GM18507 (cell line): ENCODE measurements around the gene PLXNA4.

Source experiments
- DNase-seq: peaks from one replicate; pipeline ENCODE4 v3.0.0; 2011; ENCODE audit warnings: low read depth; ENCODE audit not compliant: insufficient read length; ENCODE audit errors: extremely low spot score
- FAIRE-seq: peaks from 2 replicates; lab custom pipeline; 2011; peaks lifted over from hg19 to GRCh38; lab: Jason Lieb, UNC

Gene PLXNA4

DNA sequence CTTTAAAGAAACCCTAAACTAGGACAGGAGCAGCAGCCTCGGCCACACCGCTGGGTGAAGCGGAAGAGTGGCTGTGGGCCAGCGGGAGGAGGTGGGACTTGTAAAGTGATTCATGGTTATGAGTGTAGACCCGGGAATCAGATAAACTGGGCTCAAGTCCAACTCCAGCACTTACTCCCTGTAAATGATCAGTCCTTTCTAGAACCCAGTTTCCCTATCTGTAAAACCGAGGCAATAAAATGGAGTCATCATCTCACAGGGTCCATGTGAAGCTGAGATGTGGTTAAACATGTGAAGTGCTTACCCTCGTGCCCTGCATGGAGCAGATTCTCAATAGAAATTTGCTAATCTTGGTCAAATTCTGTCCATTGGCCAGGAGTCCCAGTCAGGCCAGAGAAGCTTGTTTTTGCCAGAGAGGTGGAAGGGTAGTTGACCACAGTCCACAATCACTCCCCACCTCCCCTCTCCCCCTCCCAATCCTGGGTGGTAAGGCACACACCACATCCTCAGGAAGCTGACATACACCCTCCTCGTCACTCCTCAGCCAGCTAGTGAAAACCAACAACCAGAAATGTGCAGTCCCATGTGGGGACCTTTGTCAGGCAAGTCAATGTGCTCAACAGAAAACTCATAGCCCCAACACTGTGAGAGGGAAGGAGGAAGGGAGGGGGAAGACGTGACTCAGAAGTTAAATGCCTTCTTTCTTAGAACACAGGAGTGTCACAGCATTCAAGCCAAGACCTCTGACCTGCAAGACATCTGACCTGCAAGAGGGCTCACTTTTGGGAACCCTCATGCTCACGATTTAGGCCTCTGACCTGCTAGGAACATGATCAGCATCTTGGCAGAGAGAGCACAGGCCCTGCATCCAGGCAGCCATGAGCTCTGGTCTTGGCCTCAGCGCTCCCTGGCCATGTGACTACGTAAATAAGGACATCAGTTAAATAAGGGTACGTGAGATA, 145.1 kb downstream of the PLXNA4 start:
- no peak for DNase-seq
- FAIRE-seq, result no peak

DNA sequence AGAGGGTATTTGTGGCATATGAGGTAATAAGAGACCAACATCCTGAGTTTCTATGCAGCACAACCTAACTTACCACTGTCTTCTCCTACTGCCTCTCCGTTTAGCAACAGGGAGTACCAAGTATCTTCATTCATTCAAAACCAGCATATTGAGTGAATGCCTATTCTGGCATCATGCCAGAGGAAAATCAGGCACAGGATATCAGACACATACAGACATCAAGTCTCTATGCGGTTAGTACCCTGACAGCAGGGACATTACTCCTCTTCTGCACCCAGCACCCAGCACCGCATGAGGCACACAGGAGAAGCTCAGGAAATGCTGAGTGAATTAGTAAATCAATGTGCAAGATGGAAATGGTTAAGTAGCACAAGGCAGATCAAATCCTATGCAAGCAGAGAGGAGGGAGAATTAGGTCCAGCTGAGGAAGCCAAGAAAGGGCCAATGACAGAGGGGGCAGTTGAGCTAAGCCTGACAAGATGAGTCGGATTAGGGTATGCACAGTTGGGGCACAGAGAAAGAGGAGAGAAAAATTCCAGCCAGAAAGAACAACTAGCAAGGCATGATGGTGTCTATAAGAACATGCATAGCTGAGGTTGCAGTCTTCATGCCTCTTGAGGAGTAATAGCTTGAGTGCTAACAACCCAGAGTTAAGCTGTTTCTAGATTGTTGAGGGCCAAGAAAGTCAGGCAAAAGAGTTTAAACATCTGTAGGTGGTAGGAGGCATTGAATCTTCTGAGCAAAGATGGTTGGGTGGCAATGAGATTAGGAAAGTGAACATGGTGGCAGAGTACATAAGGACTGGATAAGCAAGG, 146.0 kb downstream of the PLXNA4 start:
- no peak for DNase-seq
- no peak for FAIRE-seq

DNA sequence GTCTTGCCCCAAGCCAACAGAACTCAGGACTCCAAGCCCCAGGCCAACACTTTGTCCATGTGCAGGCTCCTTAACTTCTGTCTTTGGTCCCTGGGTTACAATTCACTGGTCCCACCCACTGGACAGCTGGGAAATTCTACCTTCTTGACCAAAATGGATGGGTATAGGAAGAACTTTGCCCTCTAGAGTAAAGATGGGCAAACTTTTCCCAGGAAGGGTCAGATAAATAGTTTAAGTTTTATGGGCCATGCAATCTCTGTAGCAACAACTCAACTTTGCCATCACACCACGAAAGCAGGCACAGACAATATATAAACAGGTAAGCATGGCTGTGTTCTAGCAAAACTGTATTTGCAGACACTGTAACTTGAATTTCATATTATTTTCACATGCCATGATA, 147.1 kb downstream of the PLXNA4 start:
- FAIRE-seq, result no peak
- DNase-seq, result no peak

DNA sequence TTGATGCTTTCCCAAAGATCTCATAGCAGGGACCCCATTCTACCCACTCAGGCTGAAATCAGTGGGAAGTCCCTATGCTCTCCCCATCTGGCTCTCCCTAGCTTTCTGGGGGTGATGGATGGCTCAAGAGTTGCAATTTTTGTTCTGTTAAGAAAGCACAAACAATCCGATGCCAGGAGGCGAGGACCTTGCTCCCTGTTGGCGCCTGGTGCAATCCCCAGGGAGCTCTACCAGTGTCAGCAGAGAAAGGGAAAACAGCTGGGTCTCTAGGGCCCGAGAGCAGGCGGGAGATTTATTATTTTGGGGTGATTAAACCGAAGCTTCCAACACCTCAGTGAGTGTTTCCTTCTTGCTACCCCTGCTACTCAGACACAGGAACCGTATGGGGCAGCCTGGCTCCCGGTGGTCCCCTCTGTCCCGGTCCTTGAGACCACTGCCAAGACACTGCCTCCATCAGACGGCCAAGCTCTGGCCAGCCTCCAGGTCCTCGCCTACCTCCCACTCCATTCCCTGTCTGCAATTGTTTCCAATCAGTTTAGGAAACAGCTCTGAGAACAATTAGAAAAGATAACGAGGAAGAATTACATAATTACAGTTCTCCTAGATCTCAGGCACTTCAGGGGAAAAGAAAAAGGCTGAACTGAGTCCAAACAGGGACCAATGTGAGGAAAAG, 147.9 kb downstream of the PLXNA4 start:
- no peak for DNase-seq
- FAIRE-seq, result no peak

DNA sequence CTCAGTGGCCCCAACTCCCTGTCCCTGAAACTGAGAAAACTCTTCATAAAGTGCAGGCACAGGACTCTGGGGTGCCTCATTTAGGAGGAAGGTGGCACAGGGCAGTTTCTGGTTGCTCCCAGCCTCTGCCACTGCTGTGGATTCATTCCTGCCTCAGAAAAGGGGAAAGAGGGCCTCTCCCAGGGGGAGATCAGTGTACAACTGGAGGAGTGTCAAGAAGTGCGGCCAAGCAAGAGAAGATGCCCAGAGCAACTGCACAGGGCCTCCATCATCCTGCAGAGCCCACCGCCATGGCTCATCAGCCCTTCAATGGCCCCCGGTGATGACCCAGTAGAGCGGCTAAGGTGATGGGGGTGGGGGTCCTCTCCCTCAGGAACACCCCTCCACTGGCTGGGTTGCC, 150.3 kb downstream of the PLXNA4 start:
- FAIRE-seq, result no peak

DNA sequence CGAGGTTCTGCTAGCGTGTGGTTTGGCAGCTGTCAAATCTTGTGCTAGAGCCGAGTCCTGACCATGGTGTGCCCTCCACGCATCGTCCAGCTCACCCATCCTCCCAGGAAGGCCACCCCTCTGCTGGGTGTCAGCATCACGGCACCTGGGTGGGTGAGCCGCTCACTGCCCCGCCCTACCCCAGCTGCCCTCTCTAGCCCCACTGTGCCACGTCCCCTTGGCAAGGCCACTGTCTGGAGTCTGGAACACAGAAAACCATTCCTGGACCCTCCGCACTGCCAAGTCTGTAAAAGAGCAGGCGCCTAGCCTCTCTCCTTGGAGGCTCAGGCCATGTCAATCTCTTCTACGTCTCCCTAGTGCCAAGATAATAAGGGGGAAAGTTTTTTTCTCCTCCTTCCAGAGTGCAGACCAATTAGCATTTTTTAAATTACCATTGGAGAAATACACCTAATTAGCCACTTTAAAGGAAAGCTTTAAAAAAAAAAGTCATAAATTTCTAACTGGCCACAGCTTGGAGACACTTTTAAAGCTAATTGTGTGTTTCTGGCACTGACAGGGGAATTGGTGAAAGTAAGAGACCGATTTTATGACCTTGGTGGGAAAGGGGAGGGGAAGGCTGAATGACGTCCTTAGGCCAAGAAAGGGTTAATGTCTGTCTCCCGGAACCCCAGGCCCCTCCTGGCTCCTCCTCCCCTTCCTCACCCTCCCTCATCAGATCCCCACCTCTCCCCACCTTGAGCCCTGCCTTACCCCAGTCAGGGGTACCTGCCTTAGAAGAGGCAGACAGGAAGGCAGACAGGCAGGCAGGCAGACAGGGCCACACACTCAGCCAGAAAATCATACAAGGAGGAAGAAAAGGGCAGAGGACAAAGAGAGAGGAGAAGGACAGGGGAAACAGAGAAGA, 151.2 kb downstream of the PLXNA4 start:
- FAIRE-seq (no peak), DNase-seq (no peak)

More for the DNA sequence above, 150.3 kb downstream of the PLXNA4 start:
- DNase-seq, result no peak

DNA sequence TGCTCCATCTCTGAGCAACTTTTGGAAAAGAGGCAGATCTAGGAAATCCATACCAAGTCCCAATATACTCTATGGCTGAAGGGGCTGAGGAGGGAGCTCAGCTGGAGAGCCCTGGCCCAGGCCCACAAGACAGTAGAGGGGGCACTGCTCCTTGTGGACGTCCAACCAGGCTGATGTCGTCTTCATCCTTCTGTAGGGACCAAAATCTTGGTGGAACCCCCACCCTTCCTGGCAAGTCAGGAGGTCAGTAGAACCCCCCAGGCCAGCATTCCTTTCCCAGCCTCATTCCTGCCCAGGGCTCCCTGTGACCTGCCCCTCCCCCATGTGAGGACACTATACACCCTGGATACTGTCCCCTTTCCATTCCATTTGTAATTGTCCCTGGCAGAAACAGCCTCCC, 152.0 kb downstream of the PLXNA4 start:
- no peak for DNase-seq

DNA sequence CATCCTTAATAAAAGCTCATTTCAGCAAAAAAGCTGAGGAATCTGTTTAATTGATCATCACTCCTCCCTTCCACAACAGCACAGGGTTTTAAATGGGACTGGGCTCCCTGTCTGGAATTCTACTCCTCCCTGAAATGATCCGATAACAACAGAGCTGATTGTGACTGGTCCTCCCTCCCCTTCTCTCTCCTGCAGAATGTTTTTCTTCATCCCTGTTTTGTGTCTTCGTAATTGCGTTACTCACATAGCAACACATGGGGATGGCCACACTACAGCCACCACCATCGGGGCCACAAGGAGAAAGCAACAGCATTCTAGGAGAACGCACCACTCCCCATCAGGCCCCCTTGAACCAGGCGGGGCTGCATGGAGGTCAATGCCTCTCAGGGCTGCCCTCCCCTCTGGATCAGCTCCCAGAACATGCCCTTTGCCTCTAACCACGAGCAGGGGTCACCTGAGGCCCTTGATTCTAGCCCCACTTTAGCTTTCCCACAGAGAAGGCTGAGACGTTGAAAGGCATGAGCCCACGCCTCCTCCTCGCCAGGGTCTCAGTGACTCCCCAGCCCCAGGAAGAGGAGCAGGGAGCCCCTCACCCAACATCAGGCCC, 152.6 kb downstream of the PLXNA4 start:
- DNase-seq (no peak), FAIRE-seq (no peak)

More for the DNA sequence above, 152.0 kb downstream of the PLXNA4 start:
- FAIRE-seq, result no peak

DNA sequence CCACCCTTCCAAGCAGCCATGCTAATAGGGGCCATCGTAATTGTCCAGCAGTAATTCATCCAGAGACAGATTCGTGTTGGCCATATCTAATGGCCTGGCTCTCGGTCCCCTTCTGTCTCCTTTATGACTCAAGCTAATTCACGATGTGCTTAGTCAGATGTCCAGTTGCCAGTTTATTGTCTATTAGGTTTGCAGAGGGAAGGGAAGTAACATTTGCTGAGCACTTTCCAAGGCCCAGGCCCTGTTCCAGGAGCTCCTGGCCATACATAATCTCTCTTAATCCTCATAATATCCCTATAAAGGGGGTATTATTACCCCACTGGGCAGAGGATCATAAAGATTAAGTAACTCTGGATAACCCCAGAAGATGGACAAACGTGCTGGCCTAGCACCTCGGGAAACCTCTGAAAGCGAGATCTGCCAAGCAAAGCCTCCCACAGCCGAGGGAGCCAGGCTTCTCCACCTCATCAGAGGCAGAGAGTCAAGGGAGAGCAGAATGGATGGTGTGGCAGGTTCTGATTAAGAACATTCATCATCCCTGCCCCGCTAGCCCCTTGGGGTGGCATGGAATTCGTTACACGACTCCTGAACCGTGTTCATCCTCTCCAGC, 153.7 kb downstream of the PLXNA4 start:
- no peak for DNase-seq
- FAIRE-seq, result no peak

DNA sequence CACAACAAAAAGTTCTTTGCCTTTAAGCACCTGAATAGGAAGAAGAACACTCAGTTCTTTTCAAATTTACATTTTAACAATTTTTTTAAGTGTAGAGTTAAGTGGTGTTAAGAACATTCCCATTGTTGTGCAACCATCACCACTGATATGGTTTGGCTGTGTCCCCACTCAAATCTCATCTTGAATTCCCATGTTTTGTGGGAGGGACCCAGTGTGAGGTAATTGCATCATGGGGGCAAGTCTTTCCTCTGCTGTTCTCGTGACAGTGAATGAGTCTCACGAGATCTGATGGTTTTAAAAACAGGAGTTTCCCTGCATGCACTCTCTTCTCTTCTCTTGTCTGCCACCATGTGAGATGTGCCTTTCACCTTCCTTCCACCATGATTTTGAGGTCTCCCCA, 155.7 kb downstream of the PLXNA4 start:
- no peak for FAIRE-seq
- no peak for DNase-seq

DNA sequence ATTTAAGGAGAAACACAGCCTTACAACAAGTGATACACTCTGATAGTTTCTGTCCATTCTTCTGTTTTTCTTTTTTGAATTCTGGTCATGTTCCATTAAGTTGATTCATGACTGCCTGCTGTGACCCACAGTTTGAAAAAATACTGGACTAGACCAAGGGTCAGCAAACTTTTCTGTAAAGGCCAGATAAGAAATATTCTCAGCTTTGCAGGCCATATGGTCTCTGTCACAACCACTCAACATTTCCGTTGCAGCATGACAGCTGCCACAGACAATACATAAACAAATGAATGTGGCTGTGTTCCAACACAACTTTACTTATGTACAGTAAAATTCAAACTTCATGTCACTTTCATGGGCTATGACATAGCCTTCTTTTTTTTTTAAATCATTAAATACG, 156.7 kb downstream of the PLXNA4 start:
- FAIRE-seq (no peak), DNase-seq (no peak)

DNA sequence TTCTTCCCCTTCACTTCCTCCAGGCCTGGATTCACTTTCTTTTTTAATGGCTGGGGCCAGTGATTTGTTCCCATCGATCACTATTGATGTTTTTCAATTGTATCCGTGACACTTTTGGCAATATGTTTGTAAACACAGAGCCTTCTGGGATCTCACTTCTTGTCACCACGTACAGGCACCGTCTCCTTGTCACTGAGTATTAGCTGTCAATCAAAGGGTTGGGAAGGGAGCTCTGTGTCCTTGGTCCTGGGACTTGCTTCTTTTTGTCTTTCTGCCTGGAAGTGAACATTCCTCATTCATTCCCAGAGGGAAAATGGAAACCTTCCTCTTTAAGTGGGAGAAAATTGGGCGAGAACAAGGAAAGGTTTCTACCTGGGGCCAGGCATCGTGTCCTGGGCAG, 157.4 kb downstream of the PLXNA4 start:
- FAIRE-seq (no peak), DNase-seq (no peak)

DNA sequence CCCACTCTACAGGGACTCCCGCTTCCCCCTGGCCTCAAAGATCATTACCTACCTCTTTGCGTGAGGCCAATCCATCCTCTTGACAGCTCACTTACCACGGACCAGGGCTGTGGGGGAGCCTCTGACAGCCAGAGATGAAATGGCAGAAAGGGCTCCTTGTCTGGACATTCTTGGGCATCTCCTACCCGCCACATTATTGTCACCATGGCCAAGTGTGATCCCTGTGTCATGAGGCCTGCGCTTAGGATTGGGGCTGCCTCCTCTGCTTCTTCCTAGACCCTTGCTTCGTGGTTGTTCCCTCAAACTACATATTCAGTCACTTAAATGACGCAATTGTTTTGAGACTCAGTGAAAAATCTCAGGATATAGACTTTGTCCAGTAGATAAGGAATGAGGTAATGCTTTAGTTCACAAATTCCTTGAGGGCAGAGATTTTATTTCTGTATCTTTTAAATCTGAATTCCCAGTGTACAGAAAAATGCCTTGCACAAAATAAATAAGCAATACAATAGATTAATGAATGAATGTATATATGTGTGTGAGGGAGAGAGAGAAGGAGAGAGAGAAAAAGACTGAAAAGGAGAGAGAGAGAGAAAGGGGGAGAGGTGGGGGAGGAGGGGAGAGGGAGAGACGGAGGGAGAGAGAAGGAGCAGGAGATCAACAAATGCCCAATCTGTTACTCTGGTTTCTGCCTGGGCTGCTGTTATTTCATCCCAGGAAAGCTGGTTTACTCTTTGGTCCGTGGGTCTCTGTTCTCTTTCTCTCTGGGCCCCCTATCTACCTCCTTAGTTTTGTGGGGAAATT, 159.0 kb downstream of the PLXNA4 start:
- no peak for FAIRE-seq
- no peak for DNase-seq

DNA sequence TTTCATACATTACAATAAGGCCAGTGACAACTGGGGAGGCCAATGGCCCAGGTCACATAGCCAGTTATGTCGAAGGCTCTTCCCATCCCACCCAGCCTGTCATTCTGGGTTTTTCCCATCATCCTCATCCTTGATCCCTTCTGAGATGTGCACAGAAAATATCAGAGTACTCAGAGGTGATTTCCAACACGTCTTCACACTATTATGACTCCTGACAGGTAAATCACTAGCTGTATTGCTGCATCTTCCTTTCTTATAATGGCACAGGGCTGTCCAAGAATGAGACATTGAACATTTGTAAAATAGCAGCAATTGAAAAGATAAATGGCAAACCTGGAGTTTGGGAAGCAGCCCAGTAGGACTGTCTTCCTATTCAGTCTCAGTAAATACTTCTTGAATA, 159.9 kb downstream of the PLXNA4 start:
- FAIRE-seq, result no peak

DNA sequence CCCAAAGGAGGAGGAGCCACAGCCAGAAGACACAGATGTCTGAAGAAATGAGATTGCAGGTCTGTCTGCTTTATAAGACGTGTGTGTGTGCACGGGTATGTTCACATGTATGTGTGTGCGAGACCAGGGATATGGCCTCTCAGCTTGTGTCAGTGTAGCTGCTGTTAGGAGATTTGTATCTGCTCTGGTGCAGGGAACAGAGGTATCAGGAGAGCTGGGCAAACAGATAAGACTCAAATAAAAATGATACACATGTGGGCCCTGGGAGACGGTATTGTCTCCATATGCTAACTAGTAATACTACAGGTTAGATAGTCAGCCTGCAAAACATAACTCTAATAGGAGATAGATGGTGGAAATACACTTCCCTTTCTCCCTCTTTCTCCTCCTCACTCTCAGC, 161.0 kb downstream of the PLXNA4 start:
- no peak for DNase-seq
- no peak for FAIRE-seq

More for the DNA sequence above, 159.9 kb downstream of the PLXNA4 start:
- DNase-seq, result no peak

DNA sequence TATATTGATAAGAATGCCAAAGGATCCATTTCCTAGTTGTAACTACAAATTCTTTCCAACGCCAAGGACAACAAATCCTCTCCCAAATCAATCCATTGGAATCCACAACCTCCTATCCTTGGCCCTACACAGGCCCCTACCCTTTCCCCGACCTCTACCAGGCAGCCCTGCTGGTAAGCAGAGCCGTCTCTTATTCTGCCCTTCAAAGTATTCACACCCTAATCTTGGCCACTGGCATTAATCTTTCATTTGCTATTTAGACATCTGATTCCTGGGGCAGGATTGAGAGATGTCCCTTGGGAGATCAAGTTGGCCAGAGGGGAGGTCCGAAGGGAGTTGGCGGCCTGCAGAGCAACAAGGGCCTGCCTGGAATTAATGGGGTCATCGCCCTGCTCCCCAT, 161.4 kb downstream of the PLXNA4 start:
- DNase-seq, result no peak
- FAIRE-seq, result no peak

DNA sequence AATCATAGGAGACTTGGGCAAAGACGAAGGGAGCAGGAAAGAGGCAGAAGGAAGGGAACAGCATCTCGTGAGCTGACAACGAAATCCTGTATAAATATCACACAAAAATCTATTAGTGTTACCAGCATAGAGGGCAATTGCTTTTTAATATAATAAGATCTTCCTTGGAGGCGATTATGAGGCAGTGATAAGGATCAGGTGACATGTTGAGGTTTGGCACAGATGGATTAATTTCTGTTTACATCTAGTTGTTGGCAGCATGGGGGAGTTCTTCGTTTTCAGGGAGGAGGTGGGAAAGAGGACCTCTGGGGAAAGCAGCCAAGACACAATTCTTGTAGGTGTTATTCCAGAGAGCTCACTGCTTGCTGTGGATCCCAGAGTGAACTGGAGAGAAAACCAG, 163.8 kb downstream of the PLXNA4 start:
- FAIRE-seq (no peak), DNase-seq (no peak)
